ENCODE measurements around the gene OIT3. TPM values are rescaled to one million over a fixed set of nuclear protein-coding genes. Genes with fewer than 3 reads are reported as not detected.

Gene OIT3
- total and polyA plus RNA-seq, 2 of the 8 experiments (the other 6 are each of a cell fraction or from before 2014, with no cell fraction given), result not detected

DNA sequence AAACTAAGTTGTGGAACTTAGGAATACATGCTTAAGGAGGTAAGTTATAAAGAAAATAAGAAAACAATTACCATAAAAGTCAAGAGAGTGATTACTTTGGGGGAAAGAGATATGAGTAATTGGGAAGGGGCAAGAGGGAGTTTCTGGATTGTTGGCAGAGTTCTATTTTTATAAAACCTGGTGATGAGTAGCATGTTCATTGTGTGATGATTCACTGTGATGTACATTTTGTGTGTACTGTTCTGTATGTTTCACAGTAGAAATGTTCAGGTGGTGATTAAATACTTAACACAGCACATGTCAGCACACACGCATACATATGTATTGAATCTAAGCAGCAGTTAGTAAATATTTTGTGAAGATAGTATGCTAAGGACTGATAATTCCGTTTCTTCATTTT lies 9.7 kb upstream of the OIT3 start:
- H4K8ac ChIP-seq (ENCODE audit: extremely low read depth, insufficient read depth, low read length), result no peak overlapping the region
- no peaks in the 10 kb centered on the region for H3K79me1 ChIP-seq (ENCODE audit: low read depth, low read length)
- no peak overlapping the region for H3K18ac ChIP-seq (ENCODE audit: extremely low read depth, low read length)
- no peak overlapping the region for H2AK5ac ChIP-seq (ENCODE audit: low read depth, low read length)
- no peak overlapping the region for H3K27ac ChIP-seq (ENCODE audit: low read depth, low read length)
- no peak overlapping the region for H3K9ac ChIP-seq (replicated peaks in 1 of 4; ENCODE audit: extremely low read depth in 1 of 4, low read depth in 3 of 4, low read length in 3 of 4)
- no peak overlapping the region for H2BK120ac ChIP-seq (replicated peaks; ENCODE audit: low read depth, low read length)
- no peak overlapping the region for H4K91ac ChIP-seq (replicated peaks; ENCODE audit: insufficient read length, low read length)
- H3K56ac ChIP-seq (replicated peaks; ENCODE audit: insufficient read length, low read depth, low read length), result no peak overlapping the region
- H3K4me1 ChIP-seq (replicated peaks in 1 of 4; ENCODE audit: control insufficient read depth in 3 of 4, insufficient read depth in 4 of 4, low read length in 3 of 4), result peaks cover 3 to 17% (median 11%) of the 10 kb centered on the region in 4 experiments
- no peak overlapping the region for H4K5ac ChIP-seq (ENCODE audit: insufficient read length, low read depth, low read length)
- H3K27me3 ChIP-seq (replicated peaks in 1 of 4; ENCODE audit: control insufficient read depth in 3 of 4, extremely low read depth in 1 of 4, insufficient read depth in 3 of 4, low read length in 3 of 4), result no peaks in the 10 kb centered on the region
- no peak overlapping the region for H3K23ac ChIP-seq (ENCODE audit: insufficient read length)
- no peak overlapping the region for H2BK15ac ChIP-seq (ENCODE audit: low read length)
- no peak overlapping the region for H2AFZ ChIP-seq (ENCODE audit: low read length)
- H3K4me3 ChIP-seq (ENCODE audit: extremely low read depth in 1 of 4, insufficient read depth in 2 of 4, low read depth in 3 of 4, low read length in 4 of 4), result no peak overlapping the region
- H2BK20ac ChIP-seq (ENCODE audit: low read length), result no peak overlapping the region
- H3K14ac ChIP-seq (ENCODE audit: insufficient read length), result no peak overlapping the region
- DNase-seq (ENCODE audit: low read depth in 1 of 2, low spot score in 2 of 2) (no peak), FAIRE-seq (no peak)
- peaks cover 0 to 27% (median 8%) of the 10 kb centered on the region in 4 experiments; a peak in 4 of 8 replicates for H3K36me3 ChIP-seq (ENCODE audit: control insufficient read depth in 2 of 4, insufficient read depth in 4 of 4, low read length in 3 of 4)
- H3K79me2 ChIP-seq (ENCODE audit: control insufficient read depth in 1 of 2, insufficient read depth in 2 of 2, low read length in 2 of 2), result no peaks in the 10 kb centered on the region
- no peaks in the 10 kb centered on the region for H3K9me3 ChIP-seq (ENCODE audit: insufficient read depth in 2 of 2, low read depth in 1 of 2, low read length in 1 of 2)
- H3K4me2 ChIP-seq (ENCODE audit: insufficient read depth in 1 of 2, low read depth in 2 of 2, low read length in 2 of 2), result no peak overlapping the region
- no peaks in the 10 kb centered on the region for H4K20me1 ChIP-seq (replicated peaks in 1 of 2; ENCODE audit: control insufficient read depth in 1 of 2, insufficient read depth in 2 of 2, low read length in 2 of 2)
- ChIA-PET CTCF (ENCODE audit: partially characterized antibody) (no interaction called here), POLR2A (ENCODE audit: partially characterized antibody) (interaction anchor here (0.6 kb wide), 1 partner anchor 15 kb away, joined by 3 read pairs; no protein-coding TSS in a partner anchor)
- H3K23me2 ChIP-seq (ENCODE audit: low read depth, low read length), result no peaks in the 10 kb centered on the region
- no peak overlapping the region for H3K4ac ChIP-seq (replicated peaks; ENCODE audit: insufficient read length, low read depth, low read length)
- H2BK12ac ChIP-seq (ENCODE audit: low read depth, low read length), result no peak overlapping the region
- no peak overlapping the region for H2BK5ac ChIP-seq (ENCODE audit: low read depth, low read length)
- 85% methylated on average over 2 of the region's 2 CpGs; no CpG with 5 or more reads in 1 of the 2 experiments for WGBS, 2 experiments (ENCODE audit: extremely low coverage in 1 of 2, insufficient coverage in 1 of 2, insufficient read length in 1 of 2, insufficient replicate concordance in 2 of 2, low coverage in 1 of 2, low lambda C conversion rate in 2 of 2, missing lambda C conversion rate in 1 of 2)
- no peak for TF ChIP-seq MAFK (IDR thresholded peaks at IDR 0.05; ENCODE audit: low read depth, low read length)
- no peak for TF ChIP-seq BCL11A (IDR thresholded peaks at IDR 0.05; ENCODE audit: low read depth in 2 of 2, low read length in 2 of 2)

Measured in H1 (cell line).